Retina (tissue), 1 donor: ENCODE measurements around the gene CCDC68.
"Not testable (repeated sequence)": the region's sequence is repeated elsewhere in the genome, so short reads cannot be mapped to it uniquely, and the experiment has no call there.

Source experiments
- DNase-seq: peaks from one replicate; pipeline ENCODE4 v3.0.0-alpha.2; 2016

The CCDC68 gene, protein sequence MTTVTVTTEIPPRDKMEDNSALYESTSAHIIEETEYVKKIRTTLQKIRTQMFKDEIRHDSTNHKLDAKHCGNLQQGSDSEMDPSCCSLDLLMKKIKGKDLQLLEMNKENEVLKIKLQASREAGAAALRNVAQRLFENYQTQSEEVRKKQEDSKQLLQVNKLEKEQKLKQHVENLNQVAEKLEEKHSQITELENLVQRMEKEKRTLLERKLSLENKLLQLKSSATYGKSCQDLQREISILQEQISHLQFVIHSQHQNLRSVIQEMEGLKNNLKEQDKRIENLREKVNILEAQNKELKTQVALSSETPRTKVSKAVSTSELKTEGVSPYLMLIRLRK

DNA sequence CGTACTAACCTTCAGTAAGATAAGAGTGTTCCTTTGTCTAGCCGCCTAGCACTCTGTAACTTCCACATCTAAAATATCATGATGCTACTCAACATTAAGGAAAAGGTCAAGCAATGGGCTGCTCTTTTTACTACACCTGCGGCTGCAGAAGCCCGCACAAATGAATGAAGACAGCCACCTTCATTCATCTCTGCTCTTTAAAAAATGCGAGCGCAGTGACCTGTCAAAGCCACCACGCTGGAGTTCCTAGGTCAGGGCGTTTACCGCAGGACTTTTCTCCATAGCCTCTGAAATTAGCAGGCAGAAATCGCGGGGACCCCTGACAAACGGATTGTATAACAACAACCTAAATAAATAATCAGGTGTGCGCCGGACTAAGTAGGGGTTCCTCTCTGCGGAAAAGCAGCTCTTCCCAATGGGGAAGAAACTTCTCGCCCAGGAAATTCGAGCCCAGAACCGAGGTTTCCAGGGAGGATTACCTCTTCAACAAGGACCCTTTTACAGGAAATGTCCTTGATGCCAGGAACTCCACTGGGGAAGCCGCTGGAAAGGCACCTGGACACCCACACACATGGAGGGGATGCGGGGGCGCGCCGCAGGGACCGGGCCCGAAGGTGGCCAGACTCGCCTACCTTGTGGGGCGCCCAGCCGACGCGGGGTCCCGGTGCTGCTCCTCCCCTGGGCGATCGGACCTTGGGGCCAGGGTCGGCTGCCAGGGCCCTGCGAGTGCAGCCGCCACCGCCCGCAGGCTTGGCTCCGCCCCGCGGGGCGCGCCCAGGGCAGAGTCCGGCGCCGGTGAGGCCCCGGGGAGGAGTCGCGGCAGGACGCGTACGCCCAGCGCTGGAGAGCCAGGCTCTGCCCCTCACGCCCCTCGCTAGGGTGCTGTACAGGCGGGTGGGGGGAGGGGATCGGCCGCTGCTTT, at the start of gene CCDC68:
TSS of gene CCDC68 (minus strand) at position 758 of the 922 bp plus-strand sequence. CDS start 16,670 bp downstream, outside the sequence.
- peak; percentile 42 for DNase-seq

DNA sequence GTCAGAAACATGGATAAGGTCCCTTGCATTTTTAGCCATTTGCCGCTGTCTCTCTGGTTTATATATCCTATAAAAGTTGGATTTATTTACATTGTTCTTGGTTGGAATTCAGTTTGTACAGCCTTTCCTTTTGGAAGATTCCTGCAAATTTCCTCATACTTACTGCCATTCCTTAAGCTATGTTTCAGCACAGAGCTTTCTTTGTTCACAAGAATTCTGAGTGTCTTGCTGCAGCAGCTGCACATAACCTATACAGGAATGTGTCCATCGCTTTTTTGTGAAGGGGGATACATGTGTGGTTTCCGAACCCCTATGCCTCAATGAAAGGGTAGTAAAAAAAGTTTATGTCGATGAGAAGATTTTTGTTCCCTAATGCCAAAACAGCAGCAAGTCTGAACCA, 48.3 kb upstream of the CCDC68 start:
- no peak for DNase-seq

DNA sequence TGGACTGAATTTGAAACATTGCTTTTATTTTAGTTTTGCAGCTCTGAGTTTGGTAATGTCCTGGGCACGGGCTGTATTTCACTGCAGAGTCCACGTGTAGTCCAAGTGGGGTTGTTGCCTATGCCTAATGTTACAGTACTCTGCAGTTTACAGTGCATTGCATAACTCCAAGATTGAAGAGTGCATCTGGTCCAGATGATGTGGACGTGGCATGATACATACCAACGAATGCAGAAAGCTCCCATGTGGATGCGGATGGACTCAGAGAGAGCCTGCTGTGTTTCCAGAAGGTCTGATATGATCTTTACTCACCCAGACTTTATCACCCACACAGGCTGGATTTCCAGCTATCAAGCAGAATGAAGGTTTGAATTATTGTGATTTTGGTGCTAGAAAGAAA, 44.4 kb upstream of the CCDC68 start:
- no peak for DNase-seq

GRCh38 chr18:55002261-55002660, 43.0 kb upstream of the CCDC68 start:
- DNase-seq, result no peak

DNA sequence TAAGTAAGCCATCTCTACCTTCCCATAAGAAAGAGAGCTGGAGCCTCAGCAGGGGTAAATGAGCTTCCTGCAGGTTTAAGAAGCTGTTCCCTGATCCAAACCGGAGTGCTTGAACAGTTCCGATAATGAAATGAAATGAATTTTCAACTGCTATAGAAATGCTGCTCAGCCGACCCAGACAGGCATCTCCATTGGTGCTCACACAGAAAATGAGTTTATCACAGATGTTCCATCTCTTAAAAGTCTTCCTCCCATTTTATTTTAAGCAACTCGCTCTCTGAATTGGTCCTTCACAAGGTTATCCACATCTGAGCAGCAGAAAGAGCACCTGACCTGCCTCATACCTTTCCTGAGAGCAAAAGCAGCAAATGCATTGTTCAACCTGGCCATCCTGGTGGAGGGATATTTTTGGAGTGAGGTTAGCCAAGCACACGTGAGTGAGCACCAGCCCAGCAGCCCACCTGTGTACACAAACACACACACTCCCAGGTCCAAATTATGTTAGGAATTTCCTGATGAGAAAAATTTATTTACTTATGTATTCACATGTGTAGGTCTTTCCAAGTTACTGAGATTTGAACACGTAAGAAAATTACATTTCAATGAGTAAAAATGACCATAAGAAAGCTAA, 42.2 kb upstream of the CCDC68 start:
- no peak for DNase-seq

DNA sequence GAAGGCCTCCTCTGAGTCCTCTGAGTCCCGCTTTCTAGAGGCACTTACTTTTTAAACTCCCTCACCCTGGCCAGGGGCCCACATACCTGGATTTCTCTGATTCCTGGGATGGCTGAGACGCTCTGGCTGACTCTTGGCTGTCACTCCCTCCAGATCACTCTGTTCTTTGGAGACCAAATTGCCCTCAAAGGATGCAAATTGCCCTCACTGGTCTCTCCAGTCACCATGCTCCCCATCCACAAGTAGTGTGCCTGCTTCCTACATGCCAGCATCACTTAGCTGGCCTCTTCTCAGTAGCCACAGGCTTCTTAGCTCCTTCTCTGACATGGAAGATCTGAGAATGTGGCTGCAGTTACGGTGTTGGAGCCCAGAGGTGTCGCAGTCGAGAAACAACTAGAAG, 41.3 kb upstream of the CCDC68 start:
- no peak for DNase-seq

DNA sequence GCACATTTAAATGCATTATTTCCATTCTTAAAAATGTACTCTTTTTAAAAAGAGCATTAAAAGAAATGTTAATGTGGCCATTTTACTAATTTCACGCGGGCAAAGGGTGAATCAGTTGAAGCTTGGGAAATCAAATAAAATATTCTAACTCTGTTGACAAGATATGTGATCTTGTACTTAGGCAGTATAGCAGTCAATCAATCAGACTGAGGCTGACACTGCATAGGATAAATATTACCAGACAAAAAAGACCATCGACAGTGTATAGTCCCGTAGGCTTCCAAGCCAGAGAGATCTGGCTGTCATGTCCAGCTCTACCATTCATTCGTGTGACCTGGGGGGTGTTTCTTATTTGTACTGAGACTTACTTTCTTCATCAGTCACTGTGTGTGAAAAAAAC, 39.8 kb upstream of the CCDC68 start:
- no peak for DNase-seq

GRCh38 chr18:54995421-54996143, 36.3 kb upstream of the CCDC68 start:
- no peak for DNase-seq

DNA sequence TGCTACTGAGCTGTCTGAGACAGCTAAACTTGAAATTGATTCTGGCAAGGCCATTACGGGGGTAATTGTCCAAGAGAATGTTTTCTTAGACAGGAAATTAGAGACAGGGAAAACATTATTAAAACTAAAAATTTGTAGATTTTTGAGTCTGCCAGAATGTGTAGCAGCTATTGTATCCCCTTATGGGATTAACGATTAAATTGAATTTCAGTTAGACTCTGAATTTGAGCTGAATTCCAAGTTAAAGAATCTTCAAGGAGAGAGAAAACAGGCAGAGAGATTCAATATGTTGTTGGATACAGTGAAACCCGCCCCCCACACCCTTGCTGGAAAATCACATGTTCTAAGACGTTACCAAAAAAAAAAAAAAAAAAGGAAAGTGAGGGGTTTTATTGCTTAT, 32.7 kb upstream of the CCDC68 start:
- no peak for DNase-seq

DNA sequence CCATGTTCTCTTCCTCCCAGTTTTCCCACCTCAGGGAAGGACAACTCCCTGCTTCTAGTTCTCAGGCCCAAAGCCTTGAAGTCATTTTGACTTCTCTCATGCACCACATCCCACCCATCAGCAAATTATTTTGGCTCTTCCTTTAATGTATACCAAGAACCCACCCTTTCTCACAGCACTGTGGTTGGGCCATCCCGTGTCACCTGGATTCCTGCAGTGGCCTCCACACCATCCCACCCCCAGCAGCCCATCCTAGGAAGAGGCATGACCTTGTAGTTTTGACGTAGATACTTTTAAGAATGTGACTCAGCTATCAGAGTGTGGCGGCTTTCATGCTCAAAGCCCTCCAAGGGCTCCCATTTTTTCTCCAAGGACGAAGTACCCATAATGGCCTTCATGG, 25.6 kb upstream of the CCDC68 start:
- no peak for DNase-seq

GRCh38 chr18:54983791-54984190, 24.5 kb upstream of the CCDC68 start:
- no peak for DNase-seq

GRCh38 chr18:54983041-54983686, 23.9 kb upstream of the CCDC68 start:
- peak; percentile 29 for DNase-seq

DNA sequence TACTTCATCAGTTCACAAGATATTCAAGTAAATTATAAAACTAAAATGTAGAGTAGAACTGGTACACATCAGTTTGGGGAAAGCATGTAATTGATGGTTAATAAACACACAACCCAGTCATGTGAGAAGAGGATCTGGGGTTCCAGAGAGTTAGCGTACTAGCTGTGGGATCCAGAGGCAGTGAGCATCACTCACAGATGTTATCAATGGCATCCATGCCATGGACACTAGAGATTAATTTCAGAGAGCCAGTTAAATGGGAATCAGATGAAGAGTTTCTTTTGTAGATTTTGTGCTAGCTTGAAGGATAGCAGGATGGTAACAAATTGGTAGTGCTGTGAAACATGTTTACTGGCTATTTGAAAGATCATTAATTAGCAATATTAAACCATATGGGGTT, 21.8 kb upstream of the CCDC68 start:
- DNase-seq, result no peak

GRCh38 chr18:54975598-54975997, 16.3 kb upstream of the CCDC68 start:
- no peak for DNase-seq

DNA sequence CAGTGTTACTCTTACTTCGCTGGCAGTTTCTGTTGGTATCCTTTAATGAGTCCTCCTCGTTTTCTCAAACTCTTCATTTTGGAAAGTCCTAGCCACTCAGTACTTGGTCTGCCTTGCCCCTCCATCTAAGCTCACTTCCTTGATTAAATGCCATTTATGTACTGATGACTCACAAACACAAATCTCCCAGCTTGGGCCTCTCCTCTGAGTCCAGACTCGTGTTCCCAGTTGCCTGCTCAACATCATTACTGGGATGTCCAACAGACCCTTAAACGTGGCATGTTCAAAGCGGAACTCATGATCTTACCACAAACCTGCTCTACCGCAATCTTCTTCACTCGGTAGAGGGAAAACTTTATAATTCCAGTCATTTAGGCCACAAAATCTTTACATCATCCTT, 13.8 kb upstream of the CCDC68 start:
- no peak for DNase-seq

GRCh38 chr18:54968807-54969206, 9.5 kb upstream of the CCDC68 start:
- DNase-seq, result no peak

DNA sequence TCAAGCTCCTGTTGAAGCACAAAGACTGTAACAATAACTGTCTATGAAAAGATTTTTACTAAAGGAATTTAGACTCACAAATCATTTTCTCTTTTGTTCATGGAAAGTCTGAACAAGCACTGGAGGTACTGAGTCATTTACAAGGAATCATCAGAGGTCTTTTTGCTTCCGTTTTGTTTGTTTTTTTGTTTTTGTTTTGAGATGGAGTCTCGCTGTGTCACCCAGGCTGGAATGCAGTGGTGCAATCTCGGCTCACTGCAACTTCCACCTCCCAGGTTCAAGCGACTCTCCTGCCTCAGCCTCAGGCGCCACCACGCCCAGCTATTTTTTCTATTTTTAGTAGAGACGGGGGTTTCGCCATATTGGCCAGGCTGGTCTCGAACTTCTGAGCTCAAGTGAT, 9.0 kb upstream of the CCDC68 start:
- not testable (repeated sequence) for DNase-seq

- no peak for DNase-seq
These were observed 8.5 kb upstream of the CCDC68 start for GRCh38 chr18:54967786-54968185.

DNA sequence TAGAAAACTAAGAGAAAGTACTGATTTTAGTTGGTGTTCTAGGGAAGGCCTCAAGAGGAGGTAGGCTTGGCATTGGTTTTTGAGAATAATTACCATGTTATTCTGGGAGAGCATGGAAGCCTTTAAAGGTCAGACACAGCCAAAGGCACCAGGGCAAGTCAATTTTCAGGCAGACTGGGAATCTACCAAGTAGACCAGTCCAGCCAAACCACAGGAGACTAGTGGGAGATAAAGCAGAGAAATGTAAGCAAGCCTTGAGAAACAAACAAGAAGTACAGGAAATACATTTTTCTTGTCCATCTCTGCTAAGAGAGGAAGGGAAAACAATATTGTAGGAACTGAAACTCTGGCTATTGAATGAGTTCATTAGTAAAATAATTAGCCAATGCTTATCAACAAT, 5.5 kb upstream of the CCDC68 start:
- DNase-seq, result no peak

DNA sequence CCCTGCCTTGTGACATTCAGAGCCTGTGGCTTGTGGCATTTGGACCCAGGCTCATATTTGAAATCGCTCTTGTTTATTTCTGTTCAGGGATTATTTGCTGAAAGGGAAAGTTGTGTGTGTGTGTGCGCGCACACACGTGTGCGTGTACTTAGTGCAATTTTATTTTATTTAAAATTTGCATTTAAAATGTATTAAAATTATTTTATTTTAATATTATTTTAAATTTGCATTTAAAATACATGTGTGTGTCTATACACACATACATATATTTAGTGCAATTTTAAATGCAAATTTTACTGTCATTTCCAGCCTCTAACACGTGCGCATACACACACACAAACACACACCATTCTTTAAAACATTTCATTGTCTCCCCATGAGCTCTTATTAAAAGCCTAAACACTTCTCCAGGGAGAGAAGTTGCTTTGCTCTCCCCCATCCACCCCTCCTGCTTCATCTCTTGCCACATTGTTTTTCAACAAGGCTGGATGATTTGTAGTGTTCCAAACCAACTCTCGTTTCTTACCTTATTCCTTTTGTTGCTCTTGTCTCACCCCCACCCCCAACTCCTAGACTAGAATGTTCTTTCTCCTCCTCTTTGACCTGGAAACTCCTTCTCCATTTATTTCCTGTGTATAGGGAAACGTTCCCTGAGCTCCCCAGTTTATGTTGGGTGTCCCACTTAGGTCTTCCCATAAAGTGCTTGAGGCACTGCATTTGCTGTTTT, 3.8 kb upstream of the CCDC68 start:
- DNase-seq, result no peak

- DNase-seq, result no peak
These were observed 2.6 kb upstream of the CCDC68 start for GRCh38 chr18:54961868-54962267.

DNA sequence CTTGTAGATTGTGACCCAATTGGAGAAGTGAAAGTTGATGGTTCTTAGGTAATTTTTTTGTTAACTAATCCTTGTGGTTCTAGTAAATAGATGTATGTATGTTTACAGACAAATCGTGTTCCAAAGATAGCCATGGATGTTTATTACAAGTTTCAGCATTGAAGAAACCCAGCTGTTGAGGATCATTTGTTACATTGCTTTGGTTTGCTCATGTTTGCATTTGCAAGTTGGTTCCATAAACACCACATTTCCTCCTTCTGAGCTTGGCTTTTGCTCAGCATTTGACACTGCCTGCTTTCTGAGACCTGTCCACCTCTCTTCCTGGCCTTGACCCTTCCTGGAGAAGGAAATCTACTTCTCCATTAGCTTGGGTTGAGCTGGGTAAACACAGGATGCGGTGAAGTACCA, 1.8 kb upstream of the CCDC68 start:
- no peak for DNase-seq
